Breast epithelium (tissue), 4 donors: ENCODE data around the gene ATP2A1. TPM values are rescaled to one million over a fixed set of nuclear protein-coding genes. Genes with fewer than 3 reads are reported as not detected.

Source experiments
- DNase-seq, 2 donors: peaks; one replicate each; pipeline ENCODE4 v3.0.0-alpha.2; 2019; ENCODE audit warnings: low spot score in 2 of 2
- H3K27ac ChIP-seq, 2 donors: fragments of 200-600 bp; sonication (generic) in 1 of 2; one replicate each; pipeline ENCODE4 v1.5.1; 2016 to 2019; ENCODE audit warnings: mild to moderate bottlenecking in 1 of 2
- H3K27me3 ChIP-seq, 2 donors: fragments of 200-600 bp; sonication (generic) in 1 of 2; one replicate each; pipeline versions ENCODE4 v1.5.1 to v1.6.0; 2017 to 2019; ENCODE audit warnings: control low read depth in 1 of 2, mild to moderate bottlenecking in 1 of 2
- H3K36me3 ChIP-seq: fragments of 200-600 bp; one replicate; pipeline ENCODE4 v1.5.1; 2019
- H3K4me1 ChIP-seq, 2 donors: fragments of 200-600 bp; sonication (generic); one replicate each; pipeline ENCODE4 v1.5.1; 2016 to 2019; ENCODE audit warnings: control low read depth in 1 of 2
- H3K4me3 ChIP-seq, 3 donors: fragments of 200-600 bp; sonication (generic); 1 replicate in 2 of 3; 2 replicates in 1 of 3; pipeline ENCODE4 v1.5.1; 2016 to 2019; ENCODE audit warnings: mild to moderate bottlenecking in 3 of 3, moderate library complexity in 2 of 3
- H3K9me3 ChIP-seq, 2 donors: fragments of 200-600 bp; sonication (generic) in 1 of 2; one replicate each; pipeline ENCODE4 v1.5.1; 2016 to 2019; ENCODE audit warnings: control low read depth in 1 of 2
- POLR2A ChIP-seq: fragments of 450-650 bp; IDR thresholded peaks from one replicate; pipeline ENCODE4 v1.6.1; 2016; ENCODE audit warnings: antibody characterized with exemption, mild to moderate bottlenecking, moderate library complexity
- POLR2AphosphoS5 ChIP-seq, 3 donors: sonication (generic); formaldehyde crosslinking; IDR thresholded peaks; one replicate each; pipeline ENCODE4 v1.6.1; 2017; ENCODE audit warnings: antibody characterized with exemption in 3 of 3
- intact Hi-C: fragments of 100-400 bp; cut with DNase I; formaldehyde crosslinking; loops from one replicate; pipeline ENCODE4 v1.15.1; 2023; ENCODE audit warnings: low total_unique reads
- total RNA-seq, 3 donors: library from RNA; depleted of rRNA; stranded (reverse); fragments of >200 nt; gene quantifications; one replicate each; pipeline ENCODE4 v1.1.0, GENCODE V29; 2016
- TF ChIP-seq, protein P1 (sequence below), 3 donors: fragments of 450-650 bp; IDR thresholded peaks; one replicate each; pipeline ENCODE4 v1.5.1; 2016 to 2017; ENCODE audit warnings: antibody characterized with exemption in 3 of 3, mild to moderate bottlenecking in 3 of 3, moderate library complexity in 3 of 3

ATP2A1 gene
- total RNA-seq, 3 donors from 2014 or later = 0.15 to 0.48 (median 0.33) TPM

DNA sequence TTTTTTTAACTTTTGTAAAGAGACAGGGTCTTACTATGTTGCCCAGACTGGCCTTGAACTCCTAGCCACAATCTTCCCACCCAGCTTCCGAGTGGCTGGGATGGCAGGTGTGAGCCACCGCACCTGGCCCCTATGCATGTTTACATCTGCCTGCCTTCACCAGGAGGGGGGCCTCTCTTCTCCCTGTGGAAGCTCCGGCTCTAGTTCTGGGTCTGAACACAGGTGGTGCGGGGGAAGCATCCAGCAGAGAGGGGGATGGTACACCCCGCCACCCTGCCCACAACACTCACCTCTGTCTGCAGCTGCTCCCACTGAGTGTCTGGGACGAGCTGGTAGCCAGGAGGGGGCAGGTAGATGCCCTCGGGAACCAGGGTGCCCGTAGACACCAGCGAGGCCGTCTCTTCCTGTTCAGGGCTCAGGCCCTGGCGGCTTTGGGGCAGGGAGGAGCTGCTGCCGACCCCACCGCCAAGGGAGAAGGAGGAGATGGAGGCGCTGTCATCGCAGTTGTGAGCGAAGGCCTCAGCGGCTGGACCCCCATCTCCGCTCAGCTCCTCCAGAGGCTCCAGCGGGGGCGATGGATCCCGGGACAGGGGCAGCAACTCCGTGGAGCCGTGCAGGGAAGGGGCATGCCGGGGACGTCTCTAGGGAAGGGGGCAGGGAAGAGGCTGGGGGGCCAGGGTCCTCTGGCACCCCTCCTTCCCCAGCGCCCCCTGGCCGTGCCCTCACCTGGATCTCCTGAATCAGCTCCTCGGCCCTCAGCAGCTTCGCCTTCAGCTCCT is 35.8 kb downstream of the ATP2A1 start:
- no peak for TF ChIP-seq POLR2AphosphoS5 (IDR thresholded peaks at IDR 0.05)
- no peak for TF ChIP-seq POLR2A
- TF ChIP-seq, protein P1, sequence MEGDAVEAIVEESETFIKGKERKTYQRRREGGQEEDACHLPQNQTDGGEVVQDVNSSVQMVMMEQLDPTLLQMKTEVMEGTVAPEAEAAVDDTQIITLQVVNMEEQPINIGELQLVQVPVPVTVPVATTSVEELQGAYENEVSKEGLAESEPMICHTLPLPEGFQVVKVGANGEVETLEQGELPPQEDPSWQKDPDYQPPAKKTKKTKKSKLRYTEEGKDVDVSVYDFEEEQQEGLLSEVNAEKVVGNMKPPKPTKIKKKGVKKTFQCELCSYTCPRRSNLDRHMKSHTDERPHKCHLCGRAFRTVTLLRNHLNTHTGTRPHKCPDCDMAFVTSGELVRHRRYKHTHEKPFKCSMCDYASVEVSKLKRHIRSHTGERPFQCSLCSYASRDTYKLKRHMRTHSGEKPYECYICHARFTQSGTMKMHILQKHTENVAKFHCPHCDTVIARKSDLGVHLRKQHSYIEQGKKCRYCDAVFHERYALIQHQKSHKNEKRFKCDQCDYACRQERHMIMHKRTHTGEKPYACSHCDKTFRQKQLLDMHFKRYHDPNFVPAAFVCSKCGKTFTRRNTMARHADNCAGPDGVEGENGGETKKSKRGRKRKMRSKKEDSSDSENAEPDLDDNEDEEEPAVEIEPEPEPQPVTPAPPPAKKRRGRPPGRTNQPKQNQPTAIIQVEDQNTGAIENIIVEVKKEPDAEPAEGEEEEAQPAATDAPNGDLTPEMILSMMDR (IDR thresholded peaks at IDR 0.05) = no peak
- H3K36me3 ChIP-seq = no peaks in the 10 kb centered on the region
- no peak overlapping the region for H3K27ac ChIP-seq
- H3K4me1 ChIP-seq = no peaks in the 10 kb centered on the region
- DNase-seq = no peak
- intact Hi-C loops = no loop called here
- no peak overlapping the region for H3K4me3 ChIP-seq
- H3K9me3 ChIP-seq = no peaks in the 10 kb centered on the region
- H3K27me3 ChIP-seq = no peaks in the 10 kb centered on the region

DNA sequence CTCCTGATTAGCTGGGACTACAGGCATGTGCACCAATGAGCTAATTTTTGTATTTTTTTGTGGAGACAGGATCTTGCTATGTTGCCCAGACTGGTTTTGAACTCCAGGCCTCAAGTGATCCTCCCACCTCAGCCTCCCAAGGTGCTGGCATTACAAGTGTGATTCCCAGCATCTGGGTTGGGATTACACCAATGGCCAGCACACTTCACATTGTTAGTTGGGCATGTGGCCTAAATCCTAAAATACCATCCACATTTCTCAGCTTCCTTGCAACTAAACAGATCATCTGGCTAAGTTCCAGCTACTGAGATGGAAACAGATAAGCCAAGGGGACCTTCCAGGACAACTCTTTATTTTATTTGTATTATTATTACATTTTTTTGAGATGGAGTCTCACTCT is 36.9 kb downstream of the ATP2A1 start:
- Histone ChIP-seq H3K27me3 (no peaks in the 10 kb centered on the region), H3K4me3 (no peak overlapping the region), H3K27ac (no peak overlapping the region), H3K9me3 (no peaks in the 10 kb centered on the region), H3K36me3 (no peaks in the 10 kb centered on the region), H3K4me1 (no peaks in the 10 kb centered on the region)
- no peak for DNase-seq
- intact Hi-C loops = no loop called here
- TF ChIP-seq POLR2A = no peak
- TF ChIP-seq, protein P1 (IDR thresholded peaks at IDR 0.05) = no peak
- TF ChIP-seq POLR2AphosphoS5 (IDR thresholded peaks at IDR 0.05) = no peak

DNA sequence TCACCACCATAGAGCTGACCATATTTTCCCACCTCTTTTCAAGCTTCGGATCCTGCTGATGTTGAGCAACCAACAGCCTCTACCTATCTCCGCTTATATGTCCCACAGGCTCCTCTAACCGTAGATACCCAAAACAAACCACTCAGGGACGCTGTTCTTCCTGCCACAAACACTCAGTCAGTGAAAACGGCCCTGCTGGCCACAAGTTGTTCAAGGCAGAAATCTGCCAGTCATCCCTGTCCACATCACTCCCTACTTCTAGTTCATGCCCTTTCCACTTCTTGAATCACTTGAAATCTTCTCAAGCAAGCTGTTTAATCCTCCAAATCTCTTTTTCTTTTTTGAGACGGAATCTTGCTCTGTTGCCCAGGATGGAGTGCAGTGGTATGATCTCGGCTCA is 38.8 kb downstream of the ATP2A1 start:
- Histone ChIP-seq H3K4me1 (no peaks in the 10 kb centered on the region), H3K27me3 (no peaks in the 10 kb centered on the region), H3K4me3 (no peak overlapping the region), H3K27ac (no peak overlapping the region), H3K36me3 (no peaks in the 10 kb centered on the region), H3K9me3 (no peaks in the 10 kb centered on the region)
- DNase-seq = no peak
- intact Hi-C loops = no loop called here
- TF ChIP-seq POLR2A (no peak), POLR2AphosphoS5 (IDR thresholded peaks at IDR 0.05) (no peak)
- TF ChIP-seq, protein P1 (IDR thresholded peaks at IDR 0.05) = no peak

DNA sequence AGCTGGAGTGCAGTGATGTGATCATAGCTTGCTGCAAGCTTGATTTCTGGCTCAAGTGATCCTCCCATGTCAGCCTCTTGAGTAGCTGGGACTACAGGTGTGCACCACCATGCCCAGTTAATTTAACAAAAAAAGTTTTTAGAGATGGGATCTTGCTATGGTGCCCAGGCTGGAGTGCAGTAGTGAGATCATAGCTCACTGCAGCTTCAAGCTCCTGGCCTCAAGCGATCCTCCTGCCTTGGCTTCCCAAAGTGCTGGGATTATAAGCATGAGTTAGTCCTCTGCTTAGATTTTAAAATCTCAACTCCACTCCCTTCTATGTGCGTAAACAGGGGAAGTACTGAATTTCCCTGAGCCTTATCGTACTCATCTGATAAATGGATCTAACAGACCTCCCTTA is 40.4 kb downstream of the ATP2A1 start:
- no peak overlapping the region for H3K4me3 ChIP-seq
- no peak overlapping the region for H3K27ac ChIP-seq
- H3K4me1 ChIP-seq = no peaks in the 10 kb centered on the region
- TF ChIP-seq, protein P1 (IDR thresholded peaks at IDR 0.05) = no peak
- no peak for TF ChIP-seq POLR2AphosphoS5 (IDR thresholded peaks at IDR 0.05)
- TF ChIP-seq POLR2A = no peak
- DNase-seq = no peak
- intact Hi-C loops = no loop called here
- no peaks in the 10 kb centered on the region for H3K27me3 ChIP-seq
- H3K9me3 ChIP-seq = no peaks in the 10 kb centered on the region
- no peaks in the 10 kb centered on the region for H3K36me3 ChIP-seq

DNA sequence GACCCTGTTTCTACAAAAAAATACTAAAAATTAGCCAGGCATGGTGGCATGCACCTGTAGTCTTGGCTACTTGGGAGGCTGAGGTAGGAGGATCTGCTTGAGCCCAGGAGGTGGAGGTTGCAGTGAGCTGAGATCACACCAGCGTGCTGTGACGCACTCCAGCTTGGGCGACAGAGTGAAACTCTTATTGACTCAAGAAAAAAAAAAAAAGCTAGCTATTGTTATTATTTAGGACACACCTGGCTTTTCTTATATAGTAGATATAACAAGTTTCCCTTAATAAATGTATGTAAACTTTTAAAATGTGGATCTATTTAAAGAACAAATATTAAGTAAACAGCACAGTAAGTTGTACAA is 44.9 kb downstream of the ATP2A1 start:
- DNase-seq = no peak
- Histone ChIP-seq H3K27me3 (no peaks in the 10 kb centered on the region), H3K36me3 (no peaks in the 10 kb centered on the region), H3K4me3 (no peak overlapping the region), H3K27ac (peak overlapping the region in 1 of 2 donors; percentile 95), H3K9me3 (no peaks in the 10 kb centered on the region), H3K4me1 (peaks cover 0 to 7% of the 10 kb centered on the region in 2 donors)
- TF ChIP-seq POLR2AphosphoS5 (IDR thresholded peaks at IDR 0.05) = no peak
- no peak for TF ChIP-seq POLR2A
- TF ChIP-seq, protein P1 (IDR thresholded peaks at IDR 0.05) = no peak
- intact Hi-C loops = no loop called here
